HepG2 (cell line): ENCODE data around the gene CREB1. TPM values are rescaled to one million over a fixed set of nuclear protein-coding genes. Genes with fewer than 3 reads are reported as not detected.

Experiments
- ATAC-seq: fragments of 200-7000 bp; cut with Tn5 transposase; 3 replicates; pipeline ENCODE4 v1.9.1; 2020; ENCODE audit warnings: mild to moderate bottlenecking, moderate library complexity
- BruUV-seq: library from RNA; stranded (reverse); fragments of 400-500 nt; replicated peaks from 2 replicates; lab custom pipeline; 2021; lab: Mats Ljungman, UMichigan
- CTCF ChIA-PET: fragments of 300-600 bp; formaldehyde crosslinking; extraction: SDS; loops from one replicate; lab custom pipeline; 2021; ENCODE audit warnings: low total read pairs, inconsistent platforms, low intra/inter-chr PET ratio; lab: Yijun Ruan, JAX
- POLR2A ChIA-PET: fragments of 350-600 bp; sonication (Branson Sonifier 250); formaldehyde crosslinking; loops from one replicate; lab custom pipeline; 2020; ENCODE audit warnings: antibody characterized with exemption, inconsistent platforms; lab: Yijun Ruan, JAX
- DNase-seq: peaks from one replicate; pipeline ENCODE4 v3.0.0-alpha.2; 2015; ENCODE audit warnings: low spot score
- FAIRE-seq: peaks from 3 replicates; lab custom pipeline; 2011; peaks lifted over from hg19 to GRCh38; lab: Jason Lieb, UNC
- H2AFZ ChIP-seq: one replicate; pipeline ENCODE4 v1.6.1; 2011; ENCODE audit warnings: low read length, inconsistent platforms
- H3K27ac ChIP-seq: fragments of 300-600 bp; 3 replicates; pipeline ENCODE4 v1.8.0; 2011; ENCODE audit warnings: mixed run types, mild to moderate bottlenecking, mixed read lengths, low read length, inconsistent platforms; ENCODE audit not compliant: insufficient read depth; ENCODE audit errors: extremely low read length
- H3K27me3 ChIP-seq, 2 experiments: fragments of 200-600 bp in 1 of 2; 2 replicates in 1 of 2; 3 replicates in 1 of 2; pipeline versions ENCODE4 v1.6.0 to v1.8.0; 2011; ENCODE audit warnings: low read length in 2 of 2, mild to moderate bottlenecking in 2 of 2, moderate library complexity in 2 of 2, inconsistent platforms in 1 of 2; ENCODE audit not compliant: insufficient read depth in 2 of 2, control insufficient read depth in 1 of 2
- H3K36me3 ChIP-seq, 2 experiments: fragments of 200-600 bp in 1 of 2; replicated peaks in 1 of 2; 2 replicates in 1 of 2; 3 replicates in 1 of 2; pipeline versions ENCODE4 v1.5.1 to v1.8.0; 2011; ENCODE audit warnings: low read length in 2 of 2, inconsistent platforms in 1 of 2; ENCODE audit not compliant: insufficient read depth in 2 of 2, control insufficient read depth in 1 of 2
- H3K4me1 ChIP-seq: 2 replicates; pipeline ENCODE4 v1.5.1; 2012; ENCODE audit warnings: low read length, inconsistent platforms; ENCODE audit not compliant: insufficient read depth
- H3K4me2 ChIP-seq: 2 replicates; pipeline ENCODE4 v1.6.0; 2011; ENCODE audit warnings: low read depth, low read length, inconsistent platforms
- H3K4me3 ChIP-seq, 3 experiments: fragments of 200-600 bp in 1 of 3; sonication (generic), shearing (Covaris generic) in 1 of 3; replicated peaks in 1 of 3; 2 replicates each; pipeline ENCODE4 v1.5.1; 2011 to 2016; ENCODE audit warnings: low read length in 3 of 3, inconsistent platforms in 2 of 3, low read depth in 2 of 3, mild to moderate bottlenecking in 2 of 3, control low read depth in 1 of 3, mixed read lengths in 1 of 3; ENCODE audit not compliant: insufficient read depth in 1 of 3
- H3K79me2 ChIP-seq: one replicate; pipeline ENCODE4 v1.6.1; 2011; ENCODE audit warnings: low read length, inconsistent platforms; ENCODE audit not compliant: insufficient read depth
- H3K9ac ChIP-seq: 2 replicates; pipeline ENCODE4 v1.6.0; 2011; ENCODE audit warnings: mild to moderate bottlenecking, low read depth, low read length, inconsistent platforms; ENCODE audit not compliant: insufficient read depth
- H3K9me3 ChIP-seq: 2 replicates; pipeline ENCODE4 v1.5.1; 2012; ENCODE audit warnings: mild to moderate bottlenecking, low read length
- H4K20me1 ChIP-seq: 2 replicates; pipeline ENCODE4 v1.6.0; 2011; ENCODE audit warnings: inconsistent platforms, mild to moderate bottlenecking, low read length, moderate library complexity; ENCODE audit not compliant: insufficient read depth
- BHLHE40 ChIP-seq: IDR thresholded peaks from 2 replicates; pipeline ENCODE4 v1.6.1; 2011; ENCODE audit warnings: low read length, improper control_type of control experiment
- SALL2 ChIP-seq: sonication (generic); formaldehyde crosslinking; IDR thresholded peaks from 2 replicates; pipeline ENCODE4 v1.8.1; 2023; ENCODE audit warnings: mild to moderate bottlenecking, missing genetic modification reagents, inconsistent platforms
- SRF ChIP-seq: IDR thresholded peaks from 2 replicates; pipeline ENCODE4 v1.6.1; 2011; ENCODE audit warnings: mild to moderate bottlenecking, low read depth, low read length, moderate library complexity
- TGIF2 ChIP-seq: IDR thresholded peaks from 2 replicates; pipeline ENCODE4 v1.6.1; 2016; ENCODE audit warnings: control low read depth, missing compliant biosample characterization
- ZNF121 ChIP-seq: sonication (generic); formaldehyde crosslinking; IDR thresholded peaks from 2 replicates; pipeline ENCODE4 v1.5.0; 2020; ENCODE audit warnings: mild to moderate bottlenecking, missing genetic modification reagents
- ZNF383 ChIP-seq: sonication (generic); formaldehyde crosslinking; IDR thresholded peaks from 2 replicates; pipeline ENCODE4 v1.4.0; 2020; ENCODE audit warnings: missing genetic modification reagents, mild to moderate bottlenecking, borderline replicate concordance
- ZNF543 ChIP-seq: sonication (generic); formaldehyde crosslinking; IDR thresholded peaks from 2 replicates; pipeline ENCODE4 v1.4.0; 2020; ENCODE audit warnings: mild to moderate bottlenecking, missing genetic modification reagents
- ZNF878 ChIP-seq: sonication (generic); formaldehyde crosslinking; IDR thresholded peaks from 2 replicates; pipeline ENCODE4 v1.8.1; 2023; ENCODE audit warnings: mild to moderate bottlenecking, missing genetic modification reagents, moderate library complexity
- in situ Hi-C: cut with HindIII; loops from 2 replicates; pipeline ENCODE4 v1.10.0; 2017; ENCODE audit warnings: low pct_unique_long_range_greater_than_20kb; ENCODE audit not compliant: extremely low pct_ligation_motif_present
- intact Hi-C: fragments of 100-400 bp; cut with micrococcal nuclease; formaldehyde crosslinking; loops from one replicate; pipeline ENCODE4 v1.10.0; 2022; ENCODE audit not compliant: unreplicated experiment
- polyA plus RNA-seq, 8 experiments: library from polyadenylated mRNA; depleted of rRNA in 3 of 8; stranded (reverse) in 7 of 8; unstranded in 1 of 8; fragments of >200 nt; fragmentation: Illumina TruSeq in 4 of 8; extraction: Trizol in 4 of 8; gene quantifications; 2 replicates each; pipeline versions ENCODE4 v1.2.1 to v1.2.3, GENCODE V29; 2011 to 2016; ENCODE audit warnings: low read depth in 4 of 8, missing spikeins in 1 of 8, mixed read lengths in 1 of 8; ENCODE audit not compliant: insufficient read depth in 1 of 8
- total RNA-seq, 5 experiments: library from RNA; depleted of rRNA; stranded (reverse); fragments of >200 nt; fragmentation: Illumina TruSeq; extraction: Trizol; gene quantifications; 2 replicates each; pipeline ENCODE4 v1.2.3, GENCODE V29; 2016; ENCODE audit warnings: low read depth in 1 of 5
- TF ChIP-seq, protein P1 (sequence below): IDR thresholded peaks from 2 replicates; pipeline ENCODE4 v1.6.1; 2016; ENCODE audit warnings: missing compliant biosample characterization, missing genetic modification reagents, borderline replicate concordance

The CREB1 gene
- total and polyA plus RNA-seq, 2 of the 13 experiments (the other 11 are each of a cell fraction or from before 2014, with no cell fraction given): 51.8 to 51.9 TPM

DNA sequence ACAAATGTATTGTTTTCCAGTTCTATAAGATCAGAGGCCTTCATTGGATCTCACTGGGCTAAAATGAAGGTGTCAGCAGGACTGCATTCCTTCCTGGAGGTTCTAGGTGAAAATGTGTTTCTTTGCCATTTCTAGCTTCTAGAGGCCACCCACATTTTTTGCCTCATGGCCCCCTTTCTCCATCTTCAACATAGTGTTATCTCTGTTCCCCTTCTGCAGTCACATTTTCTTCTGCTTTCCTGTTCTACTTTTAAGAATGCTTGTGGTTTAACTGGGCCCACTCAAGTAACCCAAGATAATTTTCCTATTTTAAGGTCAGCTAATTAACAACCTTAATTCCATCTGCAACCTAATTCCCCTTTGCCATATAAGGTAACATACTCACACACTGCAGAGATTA is 59.4 kb downstream of the CREB1 start:
- Histone ChIP-seq H3K27ac (no peak overlapping the region), H3K4me2 (no peak overlapping the region), H2AFZ (no peak overlapping the region), H3K36me3 (peaks cover 18 to 61% of the 10 kb centered on the region in 2 experiments), H3K27me3 (no peaks in the 10 kb centered on the region), H3K79me2 (no peaks in the 10 kb centered on the region), H4K20me1 (no peaks in the 10 kb centered on the region), H3K4me1 (no peaks in the 10 kb centered on the region), H3K9me3 (peaks cover 13% of the 10 kb centered on the region), H3K4me3 (no peak overlapping the region), H3K9ac (no peak overlapping the region)
- in situ Hi-C loops (no loop called here), intact Hi-C loops (no loop called here)
- no peak for TF ChIP-seq ZNF383 (CRISPR knock-in tag)
- TF ChIP-seq SRF: peak; percentile 67
- TF ChIP-seq, protein P1, sequence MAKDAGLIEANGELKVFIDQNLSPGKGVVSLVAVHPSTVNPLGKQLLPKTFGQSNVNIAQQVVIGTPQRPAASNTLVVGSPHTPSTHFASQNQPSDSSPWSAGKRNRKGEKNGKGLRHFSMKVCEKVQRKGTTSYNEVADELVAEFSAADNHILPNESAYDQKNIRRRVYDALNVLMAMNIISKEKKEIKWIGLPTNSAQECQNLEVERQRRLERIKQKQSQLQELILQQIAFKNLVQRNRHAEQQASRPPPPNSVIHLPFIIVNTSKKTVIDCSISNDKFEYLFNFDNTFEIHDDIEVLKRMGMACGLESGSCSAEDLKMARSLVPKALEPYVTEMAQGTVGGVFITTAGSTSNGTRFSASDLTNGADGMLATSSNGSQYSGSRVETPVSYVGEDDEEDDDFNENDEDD: no peak
- TF ChIP-seq ZNF543 (CRISPR knock-in tag): peak; percentile 94
- TF ChIP-seq ZNF878 (CRISPR knock-in tag): no peak
- no peak for TF ChIP-seq SALL2 (CRISPR knock-in tag)
- TF ChIP-seq BHLHE40: no peak
- ChIA-PET CTCF (no interaction called here), POLR2A (no interaction called here)
- no peak for FAIRE-seq
- ATAC-seq: no peak
- DNase-seq: no peak
- BruUV-seq: no TSS peak

DNA sequence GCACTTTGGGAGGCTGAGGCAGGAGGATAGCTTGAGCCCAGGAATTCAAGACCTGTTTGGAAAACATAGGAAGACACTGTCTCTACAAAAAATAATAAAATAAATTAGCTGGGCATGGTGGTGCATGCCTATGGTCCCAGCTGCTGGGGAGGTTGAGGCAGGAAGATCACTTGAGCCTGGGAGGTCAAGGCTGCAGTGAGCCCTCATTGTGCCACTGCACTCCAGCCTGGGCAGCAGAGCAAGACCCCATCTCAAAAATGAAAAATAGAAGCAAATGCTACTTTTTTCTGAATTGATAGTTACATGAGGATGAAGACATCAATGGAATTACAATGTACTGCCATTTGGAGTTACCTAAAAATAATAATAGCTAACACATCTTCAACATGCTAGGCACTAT is 63.5 kb downstream of the CREB1 start:
- ATAC-seq: no peak
- Histone ChIP-seq H3K36me3 (peaks cover 17 to 56% of the 10 kb centered on the region in 2 experiments), H2AFZ (no peak overlapping the region), H3K27ac (no peak overlapping the region), H3K9me3 (peaks cover 13% of the 10 kb centered on the region), H3K27me3 (no peaks in the 10 kb centered on the region), H3K4me3 (no peak overlapping the region), H3K4me1 (no peaks in the 10 kb centered on the region), H3K4me2 (no peak overlapping the region), H4K20me1 (no peaks in the 10 kb centered on the region), H3K79me2 (no peaks in the 10 kb centered on the region), H3K9ac (no peak overlapping the region)
- DNase-seq: no peak
- in situ Hi-C loops (no loop called here), intact Hi-C loops (no loop called here)
- ChIA-PET POLR2A (no interaction called here), CTCF (no interaction called here)
- TF ChIP-seq ZNF121 (CRISPR knock-in tag) (peak; percentile 78), TGIF2 (CRISPR knock-in tag) (no peak)
- no TSS peak for BruUV-seq
- FAIRE-seq: no peak
